ENCODE measurements around the gene CAPN2.

- TF ChIP-seq, protein P1, sequence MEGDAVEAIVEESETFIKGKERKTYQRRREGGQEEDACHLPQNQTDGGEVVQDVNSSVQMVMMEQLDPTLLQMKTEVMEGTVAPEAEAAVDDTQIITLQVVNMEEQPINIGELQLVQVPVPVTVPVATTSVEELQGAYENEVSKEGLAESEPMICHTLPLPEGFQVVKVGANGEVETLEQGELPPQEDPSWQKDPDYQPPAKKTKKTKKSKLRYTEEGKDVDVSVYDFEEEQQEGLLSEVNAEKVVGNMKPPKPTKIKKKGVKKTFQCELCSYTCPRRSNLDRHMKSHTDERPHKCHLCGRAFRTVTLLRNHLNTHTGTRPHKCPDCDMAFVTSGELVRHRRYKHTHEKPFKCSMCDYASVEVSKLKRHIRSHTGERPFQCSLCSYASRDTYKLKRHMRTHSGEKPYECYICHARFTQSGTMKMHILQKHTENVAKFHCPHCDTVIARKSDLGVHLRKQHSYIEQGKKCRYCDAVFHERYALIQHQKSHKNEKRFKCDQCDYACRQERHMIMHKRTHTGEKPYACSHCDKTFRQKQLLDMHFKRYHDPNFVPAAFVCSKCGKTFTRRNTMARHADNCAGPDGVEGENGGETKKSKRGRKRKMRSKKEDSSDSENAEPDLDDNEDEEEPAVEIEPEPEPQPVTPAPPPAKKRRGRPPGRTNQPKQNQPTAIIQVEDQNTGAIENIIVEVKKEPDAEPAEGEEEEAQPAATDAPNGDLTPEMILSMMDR (IDR thresholded peaks at IDR 0.05), result peak in 3 of 6 experiments; percentile 22 to 30 (median 22)
- TF ChIP-seq POLR2A (IDR thresholded peaks at IDR 0.05), result no peak
These were observed 41.7 kb upstream of the CAPN2 start for GRCh38 chr1:223670458-223671159.
